GM12878 (cell line): ENCODE results near the gene OVOL3. TPM values are rescaled to one million over a fixed set of nuclear protein-coding genes. Genes with fewer than 3 reads are reported as not detected.

Source experiments
- ATAC-seq: fragments of 200-7000 bp; cut with Tn5 transposase; 3 replicates; pipeline ENCODE4 v1.9.1; 2020; ENCODE audit warnings: mild to moderate bottlenecking, moderate library complexity
- BruUV-seq: library from RNA; stranded (reverse); fragments of 400-500 nt; replicated peaks from 2 replicates; lab custom pipeline; 2021; lab: Mats Ljungman, UMichigan
- CTCF ChIA-PET: fragments of 300-600 bp; sonication (Branson Sonifier 250); formaldehyde crosslinking; extraction: SDS; loops from one replicate; lab custom pipeline; 2021; ENCODE audit warnings: inconsistent platforms; lab: Yijun Ruan, JAX
- POLR2A ChIA-PET: fragments of 350-600 bp; formaldehyde crosslinking; extraction: SDS; loops from one replicate; lab custom pipeline; 2021; ENCODE audit warnings: inconsistent platforms; lab: Charles Lee
- RAD21 ChIA-PET: fragments of 300-600 bp; sonication (Branson Sonifier 250); formaldehyde crosslinking; loops from one replicate; lab custom pipeline; 2023; ENCODE audit warnings: antibody characterized with exemption; ENCODE audit not compliant: unreplicated experiment; lab: Charles Lee
- SMC1A ChIA-PET: fragments of 300-600 bp; sonication (Branson Sonifier 250); formaldehyde crosslinking; loops from one replicate; lab custom pipeline; 2023; ENCODE audit not compliant: unreplicated experiment, uncharacterized antibody; lab: Charles Lee
- DNase-seq: peaks from one replicate; pipeline ENCODE4 v3.0.0-alpha.2; 2011; ENCODE audit warnings: low read depth, low spot score
- FAIRE-seq: peaks from 3 replicates; lab custom pipeline; 2011; peaks lifted over from hg19 to GRCh38; lab: Jason Lieb, UNC
- H2AFZ ChIP-seq: 2 replicates; pipeline ENCODE4 v1.6.0; 2011; ENCODE audit warnings: low read depth, low read length, control low read depth; ENCODE audit not compliant: control insufficient read depth
- H3K27ac ChIP-seq: 2 replicates; pipeline ENCODE4 v1.5.1; 2011; ENCODE audit warnings: control low read depth; ENCODE audit not compliant: control insufficient read depth, insufficient read depth
- H3K27me3 ChIP-seq, 2 experiments: replicated peaks in 1 of 2; 2 replicates each; pipeline versions ENCODE4 v1.6.0 to v1.6.1; 2011; ENCODE audit warnings: low read length in 1 of 2; ENCODE audit not compliant: control insufficient read depth in 2 of 2, insufficient read depth in 2 of 2
- H3K36me3 ChIP-seq, 2 experiments: 2 replicates each; pipeline ENCODE4 v1.5.1; 2011; ENCODE audit warnings: low read length in 1 of 2; ENCODE audit not compliant: control insufficient read depth in 2 of 2, insufficient read depth in 2 of 2
- H3K4me1 ChIP-seq: 2 replicates; pipeline ENCODE4 v1.6.1; 2011; ENCODE audit warnings: mild to moderate bottlenecking, low read length, moderate library complexity, mixed read lengths; ENCODE audit not compliant: control insufficient read depth, insufficient read depth
- H3K4me2 ChIP-seq: 2 replicates; pipeline ENCODE4 v1.6.0; 2011; ENCODE audit warnings: control low read depth; ENCODE audit not compliant: control insufficient read depth, insufficient read depth
- H3K4me3 ChIP-seq: fragments of 200-600 bp; sonication (generic); 2 replicates; pipeline ENCODE4 v1.5.1; 2016
- H3K79me2 ChIP-seq: 2 replicates; pipeline ENCODE4 v1.6.0; 2011; ENCODE audit warnings: low read length; ENCODE audit not compliant: control insufficient read depth, insufficient read depth
- H3K9ac ChIP-seq: 2 replicates; pipeline ENCODE4 v1.8.0; 2011; ENCODE audit warnings: low read length, control low read depth, mixed read lengths; ENCODE audit not compliant: control insufficient read depth, insufficient read depth
- H3K9me3 ChIP-seq: replicated peaks from 3 replicates; pipeline ENCODE4 v1.5.1; 2011; ENCODE audit warnings: mild to moderate bottlenecking, low read length; ENCODE audit not compliant: control insufficient read depth, insufficient read depth
- H4K20me1 ChIP-seq: 2 replicates; pipeline ENCODE4 v1.6.0; 2011; ENCODE audit not compliant: control insufficient read depth, insufficient read depth
- ATF7 ChIP-seq: fragments of 450-650 bp; IDR thresholded peaks from 2 replicates; pipeline ENCODE4 v1.6.1; 2016; ENCODE audit warnings: low read depth, mild to moderate bottlenecking
- BHLHE40 ChIP-seq, 2 experiments: fragments of 450-650 bp in 1 of 2; IDR thresholded peaks; 2 replicates each; pipeline ENCODE4 v1.6.1; 2011 to 2017; ENCODE audit warnings: low read depth in 2 of 2, borderline replicate concordance in 1 of 2, improper control_type of control experiment in 1 of 2, low read length in 1 of 2, mild to moderate bottlenecking in 1 of 2
- CTCF ChIP-seq, 3 experiments: IDR thresholded peaks in 2 of 3; conservative IDR thresholded peaks in 1 of 3; 2 replicates each; pipeline ENCODE4 v1.5.1; 2011; ENCODE audit warnings: low read depth in 3 of 3, low read length in 3 of 3, mild to moderate bottlenecking in 3 of 3, control low read depth in 2 of 3, moderate library complexity in 2 of 3, inconsistent platforms in 1 of 3, mixed read lengths in 1 of 3; ENCODE audit not compliant: control insufficient read depth in 2 of 3, insufficient read depth in 1 of 3; ENCODE audit errors: extremely low read depth in 1 of 3
- DPF2 ChIP-seq: fragments of 450-650 bp; IDR thresholded peaks from 2 replicates; pipeline ENCODE4 v1.6.1; 2017; ENCODE audit warnings: mild to moderate bottlenecking
- FOXK2 ChIP-seq: fragments of 450-650 bp; IDR thresholded peaks from 2 replicates; pipeline ENCODE4 v1.6.1; 2017; ENCODE audit warnings: mild to moderate bottlenecking, moderate library complexity
- GATAD2B ChIP-seq: fragments of 450-650 bp; conservative IDR thresholded peaks from 2 replicates; pipeline ENCODE4 v1.6.1; 2017; ENCODE audit warnings: low read depth, mild to moderate bottlenecking, moderate library complexity
- MXI1 ChIP-seq: fragments of 150-350 bp; IDR thresholded peaks from 2 replicates; pipeline ENCODE4 v1.6.1; 2011; ENCODE audit warnings: low read depth, mild to moderate bottlenecking, inconsistent platforms, low read length, improper control_type of control experiment
- PBX3 ChIP-seq: IDR thresholded peaks from 2 replicates; pipeline ENCODE4 v1.6.1; 2011; ENCODE audit warnings: mild to moderate bottlenecking, low read depth, low read length, moderate library complexity; ENCODE audit not compliant: insufficient replicate concordance
- PKNOX1 ChIP-seq: fragments of 450-650 bp; IDR thresholded peaks from 2 replicates; pipeline ENCODE4 v1.6.1; 2016; ENCODE audit warnings: mild to moderate bottlenecking
- RAD21 ChIP-seq: IDR thresholded peaks from 2 replicates; pipeline ENCODE4 v1.6.1; 2011; ENCODE audit warnings: mild to moderate bottlenecking, low read depth, low read length, moderate library complexity; ENCODE audit not compliant: insufficient read depth
- SMAD1 ChIP-seq: fragments of 450-650 bp; IDR thresholded peaks from 2 replicates; pipeline ENCODE4 v1.6.1; 2018; ENCODE audit warnings: mild to moderate bottlenecking, low read depth; ENCODE audit not compliant: partially characterized antibody
- WGBS: methylation state at CpG from one replicate; pipeline ENCODE4 v1.1.6; 2016; ENCODE audit warnings: low lambda C conversion rate; ENCODE audit not compliant: insufficient replicate concordance, insufficient coverage; ENCODE audit errors: missing lambda C conversion rate; 5-methylcytosine and 5-hydroxymethylcytosine counted together
- in situ Hi-C: fragments of 300-500 bp; cut with MboI; formaldehyde crosslinking; loops from 9 replicates; pipeline ENCODE4 v1.14.3; 2018; ENCODE audit warnings: mixed read lengths
- intact Hi-C: fragments of 100-400 bp; cut with micrococcal nuclease; formaldehyde crosslinking; loops from one replicate; pipeline ENCODE4 v1.14.2; 2022; ENCODE audit not compliant: unreplicated experiment
- polyA plus RNA-seq, 11 experiments: library from polyadenylated mRNA; depleted of rRNA in 4 of 11; unstranded in 6 of 11; stranded (reverse) in 5 of 11; fragments of >200 nt; fragmentation: Nextera tagmentation in 4 of 11; fragmentation: Illumina TruSeq in 1 of 11; extraction: Ambion mirVana in 4 of 11; extraction: Trizol in 1 of 11; gene quantifications; 1 replicate in 1 of 11; 2 replicates in 10 of 11; pipeline versions ENCODE4 v1.2.1 to v1.2.3, GENCODE V29; 2011 to 2016; ENCODE audit warnings: inconsistent platforms in 2 of 11, missing spikeins in 2 of 11, low read depth in 1 of 11
- total RNA-seq, 4 experiments: library from RNA; depleted of rRNA in 3 of 4; stranded (reverse); fragments of >200 nt in 3 of 4; fragmentation: Illumina TruSeq in 1 of 4; extraction: Trizol in 1 of 4; gene quantifications; 2 replicates each; pipeline versions ENCODE4 v1.2.1 to v1.2.3, GENCODE V29; 2013 to 2021

The OVOL3 gene
- total and polyA plus RNA-seq, 10 of the 15 experiments (the other 5 are each of a cell fraction or from before 2014, with no cell fraction given), result 0.43 TPM; not detected in 9

- Histone ChIP-seq H3K36me3 (peaks cover 3 to 4% of the 10 kb centered on the region in 2 experiments), H4K20me1 (no peaks in the 10 kb centered on the region), H3K4me2 (peak overlapping the region; percentile 72), H3K4me3 (peak overlapping the region; percentile 89), H3K4me1 (peaks cover 9% of the 10 kb centered on the region), H3K9me3 (no peaks in the 10 kb centered on the region), H3K27me3 (no peaks in the 10 kb centered on the region), H2AFZ (peak overlapping the region; percentile 88), H3K9ac (peak overlapping the region; percentile 96), H3K79me2 (peaks cover 24% of the 10 kb centered on the region), H3K27ac (peak overlapping the region; percentile 80)
- intact Hi-C loops, result loop anchor here (2.0 to 10.0 kb wide), 3 partner anchors 59 to 1261 kb away; partner anchors contain the start of genes THAP8, WDR62, ZNF146 and ZNF527
- RAD21 ChIA-PET, result interaction anchor here (1.9 kb wide), 1 partner anchor 100 kb away, joined by 5 read pairs; the partner anchor contains the start of gene ALKBH6
- SMC1A ChIA-PET, result interaction anchor here (0.9 to 2.9 kb wide), 4 partner anchors 13 to 232 kb away, joined by 3 to 12 read pairs (median 9); partner anchors contain the start of genes ZNF146 and ZNF565
- TSS peak; percentile 82 for BruUV-seq
- DNase-seq, result no peak
- TF ChIP-seq GATAD2B (peak; percentile 18; the same call in 1 of the 2 replicates), SMAD1 (no peak), DPF2 (0 out of 2 replicates have a peak, but pooled peaks have one; percentile 1), ATF7 (no peak), BHLHE40 (IDR thresholded peaks at IDR 0.05; ENCODE audit: borderline replicate concordance in 1 of 2, low read depth in 2 of 2, low read length in 1 of 2) (0 out of 4 replicates have a peak, but pooled peaks have one; percentile 3 to 4), CTCF (IDR thresholded peaks at IDR 0.05 in 2 of 3, conservative IDR thresholded peaks at IDR 0.05 in 1 of 3; ENCODE audit: control insufficient read depth in 2 of 3, extremely low read depth in 1 of 3, insufficient read depth in 1 of 3, low read depth in 3 of 3, low read length in 3 of 3) (peak in 1 of 3 experiments; percentile 13; a peak in 1 of 6 replicates), MXI1 (no peak), PKNOX1 (peak; percentile 88), RAD21 (peak; percentile 26; the same call in 1 of the 2 replicates), FOXK2 (peak; percentile 34; the same call in 1 of the 2 replicates), PBX3 (peak; percentile 22)
- in situ Hi-C loops, result loop anchor here (10.0 kb wide), 1 partner anchor 371 kb away; the partner anchor contains the start of gene ZNF566
- no peak for FAIRE-seq
- WGBS, result 10% methylated on average over 46 of the region's 48 CpGs
- POLR2A ChIA-PET, result interaction anchor here (0.6 to 1.6 kb wide), 5 partner anchors 14 to 518 kb away, joined by 3 to 11 read pairs (median 4); partner anchors contain the start of genes CAPNS1, ZNF146 and ZNF565
- CTCF ChIA-PET, result interaction anchor here (1.8 to 2.9 kb wide), 3 partner anchors 14 to 56 kb away, joined by 6 to 10 read pairs (median 7); no protein-coding TSS in a partner anchor
- peak; percentile 1 for ATAC-seq
Measured at GRCh38 chr19:36113894-36114720, 3.2 kb downstream of the OVOL3 start.
